Left renal cortex interstitium (tissue), 4 donors: ENCODE measurements around the gene SPAG17. TPM values are rescaled to one million over a fixed set of nuclear protein-coding genes. Genes with fewer than 3 reads are reported as not detected.

ENCODE experiments used
- DNase-seq, 4 donors: peaks; one replicate each; pipeline ENCODE4 v3.0.0-alpha.2; 2013; ENCODE audit warnings: low read depth in 4 of 4, low spot score in 2 of 4, missing footprints in 1 of 4
- polyA plus RNA-seq, 4 donors: library from polyadenylated mRNA; unstranded; fragments of 120-200 nt; gene quantifications; one replicate each; pipeline ENCODE4 v1.2.1, GENCODE V29; 2013; ENCODE audit not compliant: insufficient read length in 4 of 4

The SPAG17 gene
- polyA plus RNA-seq, result 10 to 100 TPM in 2 of 4 donors, 1 to 10 TPM in 2; 4.1 to 16.6 (median 9.2) TPM

- DNase-seq, result peak; percentile 70 to 84 (median 80)
These were observed at the start of gene SPAG17 for GRCh38 chr1:118185084-118185832. SPAG17 (minus strand) TSS chr1:118185228; CDS start chr1:118185157, 71 bp downstream.

- no peak for DNase-seq
These were observed 40.4 kb upstream of the SPAG17 start for GRCh38 chr1:118225471-118225870.

- peak in 2 of 4 donors; percentile 11 to 41 for DNase-seq
These were observed 38.4 kb upstream of the SPAG17 start for GRCh38 chr1:118223426-118223825.

GRCh38 chr1:118219438-118219837 is 34.4 kb upstream of the SPAG17 start:
- DNase-seq, result no peak

GRCh38 chr1:118217141-118217838 is 32.3 kb upstream of the SPAG17 start:
- peak; percentile 9 to 53 (median 26) for DNase-seq

GRCh38 chr1:118214866-118215265 is 29.8 kb upstream of the SPAG17 start:
- DNase-seq, result no peak

- DNase-seq, result no peak
These were observed 25.7 kb upstream of the SPAG17 start for GRCh38 chr1:118210723-118211110.

GRCh38 chr1:118210051-118210722 is 25.2 kb upstream of the SPAG17 start:
- DNase-seq, result no peak

GRCh38 chr1:118209648-118210047 is 24.6 kb upstream of the SPAG17 start:
- DNase-seq, result no peak

- no peak for DNase-seq
These were observed 21.9 kb upstream of the SPAG17 start for GRCh38 chr1:118206966-118207365.

- DNase-seq, result no peak
These were observed 19.6 kb upstream of the SPAG17 start for GRCh38 chr1:118204648-118205047.

- DNase-seq, result no peak
These were observed 19.1 kb upstream of the SPAG17 start for GRCh38 chr1:118204105-118204504.

GRCh38 chr1:118202076-118202608 is 17.1 kb upstream of the SPAG17 start:
- DNase-seq, result no peak

- no peak for DNase-seq
These were observed 16.5 kb upstream of the SPAG17 start for GRCh38 chr1:118201524-118201923.

- no peak for DNase-seq
These were observed 15.8 kb upstream of the SPAG17 start for GRCh38 chr1:118200836-118201235.

- DNase-seq, result no peak
These were observed 5.5 kb upstream of the SPAG17 start for GRCh38 chr1:118190561-118190960.

GRCh38 chr1:118189564-118189963 is 4.5 kb upstream of the SPAG17 start:
- no peak for DNase-seq

- no peak for DNase-seq
These were observed 3.4 kb upstream of the SPAG17 start for GRCh38 chr1:118188411-118188810.

GRCh38 chr1:118186026-118186425 is 998 bp upstream of the SPAG17 start:
- DNase-seq, result no peak

- DNase-seq, result peak in 1 of 4 donors; percentile 13
These were observed 317 bp downstream of the SPAG17 start for GRCh38 chr1:118184739-118185083.

- DNase-seq, result no peak
These were observed 1.4 kb downstream of the SPAG17 start for GRCh38 chr1:118183586-118183985.
